Uterus (tissue), 4 donors: ENCODE data around the gene MTUS2. TPM values are rescaled to one million over a fixed set of nuclear protein-coding genes. Genes with fewer than 3 reads are reported as not detected.
"Not testable (repeated sequence)": the region's sequence is repeated elsewhere in the genome, so short reads cannot be mapped to it uniquely, and the experiment has no call there.

ENCODE experiments used
- DNase-seq, 2 donors: peaks; one replicate each; pipeline ENCODE4 v3.0.0-alpha.2; 2019 to 2020
- H3K27ac ChIP-seq, 2 donors: fragments of 200-600 bp; sonication (generic); 1 replicate in 1 of 2; 2 replicates in 1 of 2; pipeline ENCODE4 v1.5.1; 2016 to 2018
- H3K27me3 ChIP-seq, 2 donors: fragments of 200-600 bp; sonication (generic); one replicate each; pipeline ENCODE4 v1.5.1; 2018 to 2019; ENCODE audit warnings: control low read depth in 1 of 2
- H3K36me3 ChIP-seq, 2 donors: fragments of 200-600 bp; sonication (generic); one replicate each; pipeline ENCODE4 v1.5.1; 2019; ENCODE audit warnings: control low read depth in 1 of 2
- H3K4me1 ChIP-seq, 2 donors: fragments of 200-600 bp; sonication (generic); one replicate each; pipeline ENCODE4 v1.5.1; 2018 to 2019; ENCODE audit warnings: control low read depth in 1 of 2
- H3K4me3 ChIP-seq, 2 donors: fragments of 200-600 bp; sonication (generic); 1 replicate in 1 of 2; 2 replicates in 1 of 2; pipeline ENCODE4 v1.5.1; 2018 to 2019; ENCODE audit warnings: mild to moderate bottlenecking in 1 of 2
- H3K9me3 ChIP-seq, 2 donors: fragments of 200-600 bp; sonication (generic); one replicate each; pipeline ENCODE4 v1.5.1; 2019; ENCODE audit warnings: control low read depth in 1 of 2
- POLR2A ChIP-seq, 2 donors: fragments of 450-650 bp; IDR thresholded peaks; one replicate each; pipeline ENCODE4 v1.6.1; 2016; ENCODE audit warnings: antibody characterized with exemption in 2 of 2, mild to moderate bottlenecking in 1 of 2, moderate library complexity in 1 of 2
- intact Hi-C: fragments of 100-400 bp; cut with DNase I; formaldehyde crosslinking; loops from one replicate; pipeline ENCODE4 v1.15.1; 2023; ENCODE audit warnings: low total_unique reads
- total RNA-seq, 4 donors: library from RNA; depleted of rRNA in 3 of 4; stranded (reverse); fragments of >200 nt in 3 of 4; gene quantifications; one replicate each; pipeline versions ENCODE4 v1.1.0 to v1.2.4, GENCODE V29; 2014 to 2023
- TF ChIP-seq, protein P1 (sequence below), 4 experiments: fragments of 200-600 bp in 2 of 4; fragments of 450-650 bp in 2 of 4; sonication (generic) in 2 of 4; IDR thresholded peaks; one replicate each; pipeline ENCODE4 v1.5.1; 2016 to 2019; ENCODE audit warnings: antibody characterized with exemption in 4 of 4, mild to moderate bottlenecking in 2 of 4, moderate library complexity in 1 of 4
- donor health status: DM: yes; HTN: yes; CAD: no.

Gene MTUS2
- total RNA-seq, 4 donors from 2014 or later, result 0.26 to 4.0 (median 3.6) TPM; not detected in 1

DNA sequence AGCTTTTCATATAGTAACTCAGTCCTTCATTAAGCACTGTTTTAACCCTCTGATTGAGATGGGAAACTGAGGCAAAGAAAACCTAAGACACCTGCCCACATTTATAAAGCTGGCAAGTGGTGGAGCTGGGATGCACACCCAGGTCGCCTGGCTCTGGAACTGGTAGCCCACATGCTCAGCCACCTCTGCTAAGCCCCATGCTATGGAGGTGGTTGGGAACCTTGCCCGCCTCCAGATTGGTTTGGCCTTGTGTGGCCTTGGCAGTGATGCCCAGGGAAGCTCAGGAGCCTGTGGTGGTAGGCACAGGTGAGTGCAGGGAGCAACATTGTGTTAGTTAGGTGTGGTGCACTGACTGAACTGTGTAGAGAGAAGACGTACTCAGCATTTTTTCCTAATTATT lies 370.2 kb downstream of the MTUS2 start:
- TF ChIP-seq POLR2A (IDR thresholded peaks at IDR 0.05), result no peak
- TF ChIP-seq, protein P1, sequence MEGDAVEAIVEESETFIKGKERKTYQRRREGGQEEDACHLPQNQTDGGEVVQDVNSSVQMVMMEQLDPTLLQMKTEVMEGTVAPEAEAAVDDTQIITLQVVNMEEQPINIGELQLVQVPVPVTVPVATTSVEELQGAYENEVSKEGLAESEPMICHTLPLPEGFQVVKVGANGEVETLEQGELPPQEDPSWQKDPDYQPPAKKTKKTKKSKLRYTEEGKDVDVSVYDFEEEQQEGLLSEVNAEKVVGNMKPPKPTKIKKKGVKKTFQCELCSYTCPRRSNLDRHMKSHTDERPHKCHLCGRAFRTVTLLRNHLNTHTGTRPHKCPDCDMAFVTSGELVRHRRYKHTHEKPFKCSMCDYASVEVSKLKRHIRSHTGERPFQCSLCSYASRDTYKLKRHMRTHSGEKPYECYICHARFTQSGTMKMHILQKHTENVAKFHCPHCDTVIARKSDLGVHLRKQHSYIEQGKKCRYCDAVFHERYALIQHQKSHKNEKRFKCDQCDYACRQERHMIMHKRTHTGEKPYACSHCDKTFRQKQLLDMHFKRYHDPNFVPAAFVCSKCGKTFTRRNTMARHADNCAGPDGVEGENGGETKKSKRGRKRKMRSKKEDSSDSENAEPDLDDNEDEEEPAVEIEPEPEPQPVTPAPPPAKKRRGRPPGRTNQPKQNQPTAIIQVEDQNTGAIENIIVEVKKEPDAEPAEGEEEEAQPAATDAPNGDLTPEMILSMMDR (IDR thresholded peaks at IDR 0.05), result no peak
- Histone ChIP-seq H3K4me3 (no peak overlapping the region), H3K36me3 (no peaks in the 10 kb centered on the region), H3K9me3 (peaks cover 0 to 2% of the 10 kb centered on the region in 2 donors), H3K4me1 (no peaks in the 10 kb centered on the region), H3K27me3 (no peaks in the 10 kb centered on the region), H3K27ac (no peak overlapping the region)
- DNase-seq, result no peak
- intact Hi-C loops, result no loop called here

DNA sequence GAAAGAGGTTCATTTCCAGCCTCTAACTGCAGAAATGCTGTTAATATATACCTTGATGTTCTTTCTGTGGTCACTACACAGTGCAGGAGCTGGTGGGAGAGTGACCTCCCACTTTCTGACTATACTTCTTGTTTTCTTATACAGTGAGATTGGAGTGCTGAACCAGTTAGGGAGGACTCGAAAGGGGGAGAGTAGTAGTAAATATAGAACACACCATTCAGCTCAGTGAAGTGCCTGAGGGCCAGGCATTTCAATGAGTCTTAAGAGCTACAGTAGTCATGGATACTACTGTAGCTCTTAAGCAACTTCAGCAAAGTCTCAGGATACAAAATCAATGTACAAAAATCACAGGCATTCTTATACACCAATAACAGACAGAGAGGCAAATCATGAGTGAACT lies 372.9 kb downstream of the MTUS2 start:
- TF ChIP-seq POLR2A (IDR thresholded peaks at IDR 0.05), result no peak
- TF ChIP-seq, protein P1 (IDR thresholded peaks at IDR 0.05), result no peak
- no peaks in the 10 kb centered on the region for H3K27me3 ChIP-seq

DNA sequence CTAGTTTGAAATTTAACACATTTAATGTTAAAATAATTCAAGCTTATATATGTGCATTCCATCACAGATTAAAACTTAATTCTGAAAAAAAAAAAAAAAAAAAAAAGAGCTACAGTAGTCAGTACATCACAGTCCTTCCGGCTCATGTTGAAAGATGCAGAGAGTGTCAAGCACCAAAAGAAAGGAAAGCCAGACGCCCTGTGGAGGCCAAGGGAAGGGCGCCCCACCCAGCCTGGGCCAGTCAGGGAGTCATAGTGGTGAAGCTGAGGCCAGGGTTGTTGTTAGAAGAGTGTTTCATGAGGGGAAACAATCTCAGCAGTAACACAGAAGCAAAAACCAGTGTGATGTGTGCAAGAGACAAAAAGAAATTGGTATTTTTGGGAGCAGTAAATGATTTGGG lies 375.3 kb downstream of the MTUS2 start:
- H3K36me3 ChIP-seq, result no peaks in the 10 kb centered on the region
- no peak for TF ChIP-seq POLR2A (IDR thresholded peaks at IDR 0.05)
- TF ChIP-seq, protein P1 (IDR thresholded peaks at IDR 0.05), result no peak
- intact Hi-C loops, result no loop called here

More for the DNA sequence above, 372.9 kb downstream of the MTUS2 start:
- intact Hi-C loops, result no loop called here
- Histone ChIP-seq H3K4me1 (no peaks in the 10 kb centered on the region), H3K27ac (no peak overlapping the region), H3K36me3 (no peaks in the 10 kb centered on the region), H3K4me3 (no peak overlapping the region), H3K9me3 (no peaks in the 10 kb centered on the region)
- no peak for DNase-seq

DNA sequence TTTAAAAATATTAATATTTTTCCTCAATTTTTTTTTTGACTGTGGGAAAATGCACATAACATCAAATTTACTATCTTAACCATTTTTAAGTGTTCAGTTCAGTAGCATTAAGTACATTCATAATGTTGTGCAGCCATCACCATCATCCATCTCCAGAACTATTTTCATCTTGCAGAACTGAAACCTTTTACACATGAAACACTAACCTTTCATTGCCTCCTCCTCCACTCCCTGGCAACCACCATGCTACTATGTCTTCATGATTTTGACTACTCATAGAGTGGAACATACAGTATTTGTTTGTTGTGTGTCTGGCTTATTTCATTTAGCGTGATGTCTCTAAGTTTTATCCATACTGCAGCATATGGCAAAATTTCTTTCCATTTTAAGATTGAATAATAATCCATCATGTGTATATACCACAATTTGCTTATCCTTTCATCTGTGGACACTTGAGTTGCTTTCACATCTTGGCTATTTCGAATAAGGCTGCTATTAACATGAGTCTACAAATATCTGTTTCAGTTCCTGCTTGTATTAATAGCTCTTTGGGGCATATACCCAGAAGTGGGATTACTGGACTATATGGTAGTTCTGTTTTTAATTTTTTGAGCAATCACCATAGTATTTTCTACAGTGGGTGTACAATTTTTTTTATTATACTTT lies 376.4 kb downstream of the MTUS2 start:
- TF ChIP-seq, protein P1 (IDR thresholded peaks at IDR 0.05), result no peak
- TF ChIP-seq POLR2A (IDR thresholded peaks at IDR 0.05), result no peak

More for the DNA sequence above, 375.3 kb downstream of the MTUS2 start:
- H3K4me3 ChIP-seq, result no peak overlapping the region
- no peak for DNase-seq
- H3K27me3 ChIP-seq, result no peaks in the 10 kb centered on the region
- H3K4me1 ChIP-seq, result no peaks in the 10 kb centered on the region
- no peak overlapping the region for H3K27ac ChIP-seq
- no peaks in the 10 kb centered on the region for H3K9me3 ChIP-seq

DNA sequence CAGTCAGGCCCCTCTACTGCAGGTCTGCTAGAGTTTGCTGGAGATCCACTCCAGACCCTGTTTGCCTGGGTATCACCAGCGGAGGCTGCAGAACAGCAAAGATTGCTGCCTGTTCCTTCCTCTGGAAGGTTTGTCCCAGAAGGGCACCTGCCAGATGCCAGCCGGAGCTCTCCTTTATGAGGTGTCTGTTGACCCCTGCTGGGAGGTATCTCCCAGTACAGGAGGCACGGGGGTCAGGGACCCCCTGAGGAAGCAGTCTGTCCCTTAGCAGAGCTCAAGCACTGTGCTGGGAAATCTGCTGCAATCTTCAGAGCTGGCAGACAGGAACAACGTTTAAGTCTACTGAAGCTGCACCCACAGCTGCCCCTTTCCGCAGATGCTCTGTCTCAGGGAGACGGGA lies 382.6 kb downstream of the MTUS2 start:
- DNase-seq, H3K27me3 ChIP-seq, H3K4me1 ChIP-seq, H3K36me3 ChIP-seq, H3K27ac ChIP-seq, H3K4me3 ChIP-seq, intact Hi-C loops, H3K9me3 ChIP-seq: not testable (repeated sequence)

More for the DNA sequence above, 376.4 kb downstream of the MTUS2 start:
- Histone ChIP-seq H3K27ac (no peak overlapping the region), H3K27me3 (no peaks in the 10 kb centered on the region), H3K4me1 (no peaks in the 10 kb centered on the region), H3K9me3 (no peaks in the 10 kb centered on the region), H3K36me3 (no peaks in the 10 kb centered on the region), H3K4me3 (no peak overlapping the region)
- intact Hi-C loops, result no loop called here
- DNase-seq, result no peak
